PC-3 (cell line): ENCODE measurements around the gene GTF2H3. TPM values are rescaled to one million over a fixed set of nuclear protein-coding genes. Genes with fewer than 3 reads are reported as not detected.

ENCODE experiments used
- ATAC-seq: fragments of 200-7000 bp; cut with Tn5 transposase; 2 replicates; pipeline ENCODE4 v1.9.1; 2020; ENCODE audit warnings: mild to moderate bottlenecking, moderate library complexity
- BruUV-seq: library from RNA; stranded (reverse); fragments of 400-500 nt; replicated peaks from 2 replicates; lab custom pipeline; 2021; lab: Mats Ljungman, UMichigan
- CTCF ChIA-PET: fragments of 300-600 bp; sonication (Branson Sonifier 250); formaldehyde crosslinking; loops from one replicate; lab custom pipeline; 2022; ENCODE audit warnings: antibody characterized with exemption; lab: Charles Lee
- POLR2A ChIA-PET: fragments of 300-600 bp; sonication (Branson Sonifier 250); formaldehyde crosslinking; loops from one replicate; lab custom pipeline; 2022; ENCODE audit warnings: antibody characterized with exemption; ENCODE audit not compliant: unreplicated experiment; lab: Charles Lee
- DNase-seq: peaks from one replicate; pipeline ENCODE4 v3.0.0-alpha.2; 2015
- H2AFZ ChIP-seq: fragments of 300-600 bp; sonication (generic); 2 replicates; pipeline ENCODE4 v1.6.0; 2016; ENCODE audit warnings: antibody characterized with exemption, low read length
- H3F3A ChIP-seq: fragments of 300-600 bp; sonication (generic); one replicate; pipeline ENCODE4 v1.6.0; 2017; ENCODE audit warnings: antibody characterized with exemption, low read length, control low read depth, mild to moderate bottlenecking; ENCODE audit not compliant: unreplicated experiment
- H3K27ac ChIP-seq: fragments of 300-600 bp; sonication (generic); 2 replicates; pipeline ENCODE4 v1.5.1; 2016; ENCODE audit warnings: mild to moderate bottlenecking, low read length
- H3K27me3 ChIP-seq: fragments of 300-600 bp; sonication (generic); 2 replicates; pipeline ENCODE4 v1.6.1; 2016; ENCODE audit warnings: low read length, mixed read lengths
- H3K36me3 ChIP-seq: fragments of 300-600 bp; sonication (generic); 2 replicates; pipeline ENCODE4 v1.6.1; 2016; ENCODE audit warnings: low read depth, mixed run types, low read length, mixed read lengths
- H3K4me1 ChIP-seq: fragments of 300-600 bp; sonication (generic); 2 replicates; pipeline ENCODE4 v1.5.1; 2016; ENCODE audit warnings: low read length; ENCODE audit not compliant: insufficient read depth
- H3K4me2 ChIP-seq: fragments of 300-600 bp; sonication (generic); 2 replicates; pipeline ENCODE4 v1.6.0; 2016; ENCODE audit warnings: low read length
- H3K4me3 ChIP-seq: fragments of 300-600 bp; sonication (generic); 2 replicates; pipeline ENCODE4 v1.5.1; 2016; ENCODE audit warnings: mild to moderate bottlenecking, low read length, mixed read lengths
- H3K79me2 ChIP-seq: fragments of 300-600 bp; sonication (generic); 2 replicates; pipeline ENCODE4 v1.6.1; 2017; ENCODE audit warnings: low read length, mixed read lengths
- H3K9ac ChIP-seq: fragments of 300-600 bp; sonication (generic); 2 replicates; pipeline ENCODE4 v1.6.0; 2016; ENCODE audit warnings: mild to moderate bottlenecking, low read length
- H3K9me2 ChIP-seq: fragments of 300-600 bp; sonication (generic); replicated peaks from 2 replicates; pipeline ENCODE4 v1.6.1; 2016; ENCODE audit warnings: mixed run types, low read length, mixed read lengths
- H3K9me3 ChIP-seq: fragments of 300-600 bp; sonication (generic); 2 replicates; pipeline ENCODE4 v1.6.1; 2016; ENCODE audit warnings: low read length, mixed read lengths
- H4K20me1 ChIP-seq: fragments of 300-600 bp; sonication (generic); 2 replicates; pipeline ENCODE4 v1.6.1; 2016; ENCODE audit warnings: low read length, mixed read lengths
- EZH2 ChIP-seq: fragments of 300-600 bp; sonication (generic); IDR thresholded peaks from one replicate; pipeline ENCODE4 v1.6.1; 2017; ENCODE audit warnings: antibody characterized with exemption, mild to moderate bottlenecking, low read length; ENCODE audit not compliant: unreplicated experiment
- EZH2phosphoT487 ChIP-seq: fragments of 300-600 bp; sonication (generic); IDR thresholded peaks from 2 replicates; pipeline ENCODE4 v1.6.1; 2018; ENCODE audit warnings: mild to moderate bottlenecking, antibody characterized with exemption, low read length, borderline replicate concordance
- intact Hi-C: fragments of 100-400 bp; cut with micrococcal nuclease; formaldehyde crosslinking; loops from 2 replicates; pipeline ENCODE4 v1.9.0; 2023
- total RNA-seq: library from RNA; depleted of rRNA; stranded (reverse); fragments of >200 nt; gene quantifications from 2 replicates; pipeline ENCODE4 v1.2.3, GENCODE V29; 2014; rRNA removed
- TF ChIP-seq, protein P1 (sequence below): fragments of 300-600 bp; sonication (generic); conservative IDR thresholded peaks from 2 replicates; pipeline ENCODE4 v1.5.1; 2017; ENCODE audit warnings: antibody characterized with exemption, low read depth, mild to moderate bottlenecking, low read length

Gene GTF2H3
- total RNA-seq, 1 experiment from 2014 or later, result 24.2 TPM

DNA sequence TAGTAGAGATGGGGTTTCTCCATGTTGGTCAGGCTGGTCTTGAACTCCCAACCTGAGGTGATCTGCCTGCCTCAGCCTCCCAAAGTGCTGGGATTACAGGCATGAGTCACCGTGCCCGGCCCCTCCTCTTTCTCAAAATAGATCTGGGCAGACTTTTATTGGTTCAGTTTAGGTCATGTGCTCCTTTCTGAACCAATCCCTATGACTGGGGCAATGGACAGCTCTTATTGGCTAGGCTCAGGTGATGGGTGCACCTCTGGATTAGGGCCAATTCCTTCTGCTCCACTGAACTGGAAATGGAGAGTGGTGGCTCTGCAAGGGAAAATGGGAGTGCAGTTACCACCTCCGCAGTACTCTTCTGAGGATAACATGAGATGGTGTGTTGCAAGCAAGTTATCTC lies 72.3 kb downstream of the GTF2H3 start:
- TF ChIP-seq EZH2 (no peak), EZH2phosphoT487 (no peak)
- TF ChIP-seq, protein P1, sequence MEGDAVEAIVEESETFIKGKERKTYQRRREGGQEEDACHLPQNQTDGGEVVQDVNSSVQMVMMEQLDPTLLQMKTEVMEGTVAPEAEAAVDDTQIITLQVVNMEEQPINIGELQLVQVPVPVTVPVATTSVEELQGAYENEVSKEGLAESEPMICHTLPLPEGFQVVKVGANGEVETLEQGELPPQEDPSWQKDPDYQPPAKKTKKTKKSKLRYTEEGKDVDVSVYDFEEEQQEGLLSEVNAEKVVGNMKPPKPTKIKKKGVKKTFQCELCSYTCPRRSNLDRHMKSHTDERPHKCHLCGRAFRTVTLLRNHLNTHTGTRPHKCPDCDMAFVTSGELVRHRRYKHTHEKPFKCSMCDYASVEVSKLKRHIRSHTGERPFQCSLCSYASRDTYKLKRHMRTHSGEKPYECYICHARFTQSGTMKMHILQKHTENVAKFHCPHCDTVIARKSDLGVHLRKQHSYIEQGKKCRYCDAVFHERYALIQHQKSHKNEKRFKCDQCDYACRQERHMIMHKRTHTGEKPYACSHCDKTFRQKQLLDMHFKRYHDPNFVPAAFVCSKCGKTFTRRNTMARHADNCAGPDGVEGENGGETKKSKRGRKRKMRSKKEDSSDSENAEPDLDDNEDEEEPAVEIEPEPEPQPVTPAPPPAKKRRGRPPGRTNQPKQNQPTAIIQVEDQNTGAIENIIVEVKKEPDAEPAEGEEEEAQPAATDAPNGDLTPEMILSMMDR, result no peak
- CTCF ChIA-PET, result no interaction called here

DNA sequence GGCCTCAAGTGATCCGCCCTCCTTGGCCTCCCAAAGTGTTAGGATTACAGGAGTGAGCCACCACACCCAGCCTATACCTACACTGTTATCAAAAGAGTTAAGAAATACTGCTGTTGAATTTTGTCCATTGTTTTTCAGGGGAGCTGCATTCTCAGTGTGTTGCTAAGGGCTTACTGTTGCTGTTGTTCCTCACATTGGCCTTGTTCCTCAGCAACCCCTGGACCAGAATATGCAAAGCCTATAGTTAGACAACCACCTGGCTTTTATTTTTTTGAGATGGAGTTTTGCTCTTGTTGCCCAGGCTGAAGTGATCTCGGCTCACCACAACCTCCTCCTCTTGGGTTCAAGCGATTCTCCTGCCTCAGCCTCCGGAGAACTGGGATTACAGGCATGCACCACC lies 73.8 kb downstream of the GTF2H3 start:
- Histone ChIP-seq H3K4me2 (no peak overlapping the region), H3K9ac (no peak overlapping the region), H3K27ac (no peak overlapping the region), H3K9me3 (no peaks in the 10 kb centered on the region), H4K20me1 (no peaks in the 10 kb centered on the region), H3K9me2 (no peaks in the 10 kb centered on the region), H3K27me3 (no peaks in the 10 kb centered on the region), H2AFZ (no peak overlapping the region), H3F3A (no peaks in the 10 kb centered on the region), H3K36me3 (peaks cover 6% of the 10 kb centered on the region; the same call in 1 of the 2 replicates), H3K79me2 (peaks cover 2% of the 10 kb centered on the region), H3K4me3 (no peak overlapping the region), H3K4me1 (peaks cover 5% of the 10 kb centered on the region; the same call in 1 of the 2 replicates)
- TF ChIP-seq, protein P1, result no peak
- no peak for TF ChIP-seq EZH2
- ATAC-seq (no peak), DNase-seq (no peak)
- intact Hi-C loops, result no loop called here
- POLR2A ChIA-PET, result no interaction called here
- CTCF ChIA-PET, result no interaction called here
- no TSS peak for BruUV-seq

More for the DNA sequence above, 72.3 kb downstream of the GTF2H3 start:
- H3K79me2 ChIP-seq, result no peaks in the 10 kb centered on the region
- no peak overlapping the region for H3K27ac ChIP-seq
- no peaks in the 10 kb centered on the region for H3K9me3 ChIP-seq
- H3K9me2 ChIP-seq, result no peaks in the 10 kb centered on the region
- H3K4me1 ChIP-seq, result no peaks in the 10 kb centered on the region
- no peak overlapping the region for H2AFZ ChIP-seq
- no peaks in the 10 kb centered on the region for H4K20me1 ChIP-seq
- no peaks in the 10 kb centered on the region for H3K27me3 ChIP-seq
- H3F3A ChIP-seq, result no peaks in the 10 kb centered on the region
- peak; percentile 25 for DNase-seq
- POLR2A ChIA-PET, result no interaction called here
- H3K9ac ChIP-seq, result no peak overlapping the region
- H3K4me3 ChIP-seq, result no peak overlapping the region
- ATAC-seq, result no peak; the same call in 1 of the 2 replicates
- intact Hi-C loops, result no loop called here
- no TSS peak for BruUV-seq
- no peak overlapping the region for H3K4me2 ChIP-seq
- H3K36me3 ChIP-seq, result peaks cover 6% of the 10 kb centered on the region; the same call in 1 of the 2 replicates

Other genes with a start within 250 kb of the GTF2H3 start
- gene KMT5A, start 249.7 kb upstream of the GTF2H3 start, total RNA-seq, result 59.3 and 73.5 TPM in 2 replicates
- 2.2 and 3.2 TPM in 2 replicates for gene RILPL2, start 197.1 kb upstream of the GTF2H3 start, total RNA-seq
- 15.9 and 22.9 TPM in 2 replicates for gene SNRNP35, start 175.7 kb upstream of the GTF2H3 start, total RNA-seq
- gene RILPL1, start 100.1 kb upstream of the GTF2H3 start, total RNA-seq, result 14.7 and 18.8 TPM in 2 replicates
- 299 and 338 TPM in 2 replicates for gene TMED2, start 49.3 kb upstream of the GTF2H3 start, total RNA-seq
- gene DDX55, start 31.7 kb upstream of the GTF2H3 start, total RNA-seq, result 41.1 and 50.0 TPM in 2 replicates
- 70.8 and 83.4 TPM in 2 replicates for gene EIF2B1, start 143 bp upstream of the GTF2H3 start, total RNA-seq
- 13.9 and 15.8 TPM in 2 replicates for gene TCTN2, start 37.3 kb downstream of the GTF2H3 start, total RNA-seq
- gene ATP6V0A2, start 78.5 kb downstream of the GTF2H3 start, total RNA-seq, result 27.8 and 34.2 TPM in 2 replicates
- 0.15 and 0.17 TPM in 2 replicates for gene DNAH10, start 128.5 kb downstream of the GTF2H3 start, total RNA-seq